H54 (cell line): Measurements from ENCODE around the gene CKMT2.
A peak's percentile ranks its signal among the peaks of the same experiment; 100 is the strongest.

Source experiments
- DNase-seq: peaks from one replicate; pipeline ENCODE4 v3.0.0; 2011; ENCODE audit warnings: low spot score, mixed read lengths; ENCODE audit not compliant: insufficient read length
- FAIRE-seq: peaks from 3 replicates; lab custom pipeline; 2011; peaks lifted over from hg19 to GRCh38; lab: Jason Lieb, UNC
- POLR2A ChIP-seq: IDR thresholded peaks from 2 replicates; pipeline ENCODE4 v1.6.1; 2011; ENCODE audit warnings: low read depth, mild to moderate bottlenecking, low read length

The CKMT2 gene

DNA sequence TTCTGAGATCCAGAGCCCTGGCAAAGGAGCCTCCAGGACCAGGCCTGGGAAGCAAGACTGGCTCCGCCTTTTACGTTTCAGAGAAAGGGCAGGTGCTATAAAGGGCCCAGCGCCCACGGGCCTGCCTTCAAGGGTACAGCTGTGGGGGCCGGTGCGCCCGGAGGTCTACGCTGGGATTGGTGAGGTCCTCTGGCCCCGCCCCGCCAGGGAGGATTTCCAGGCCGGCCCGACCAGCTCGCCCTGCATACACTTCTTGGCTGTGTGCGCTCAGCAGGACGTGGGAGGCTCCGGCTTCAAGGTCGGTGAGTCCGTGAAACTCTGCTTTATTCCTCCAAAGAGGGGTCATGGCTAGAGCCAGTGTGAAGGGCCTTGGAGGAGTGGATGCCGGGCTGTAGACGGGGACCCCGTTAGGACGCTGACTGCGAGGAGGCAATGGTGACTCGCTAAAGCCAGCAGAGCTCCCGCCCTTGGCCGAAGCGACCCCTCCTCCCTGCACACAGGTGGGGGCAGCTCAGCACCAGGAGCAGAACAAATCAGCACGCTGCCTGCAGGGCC lies at the start of gene CKMT2:
Gene CKMT2 (plus strand): TSS at position 243 of the 555 bp plus-strand sequence. CDS start 17,811 bp downstream, outside the sequence.
- TF ChIP-seq POLR2A = no peak
- DNase-seq (no peak), FAIRE-seq (no peak)

- TF ChIP-seq POLR2A = no peak
- no peak for FAIRE-seq
- no peak for DNase-seq
These were observed 49.0 kb upstream of the CKMT2 start for GRCh38 chr5:81183811-81184748.

DNA sequence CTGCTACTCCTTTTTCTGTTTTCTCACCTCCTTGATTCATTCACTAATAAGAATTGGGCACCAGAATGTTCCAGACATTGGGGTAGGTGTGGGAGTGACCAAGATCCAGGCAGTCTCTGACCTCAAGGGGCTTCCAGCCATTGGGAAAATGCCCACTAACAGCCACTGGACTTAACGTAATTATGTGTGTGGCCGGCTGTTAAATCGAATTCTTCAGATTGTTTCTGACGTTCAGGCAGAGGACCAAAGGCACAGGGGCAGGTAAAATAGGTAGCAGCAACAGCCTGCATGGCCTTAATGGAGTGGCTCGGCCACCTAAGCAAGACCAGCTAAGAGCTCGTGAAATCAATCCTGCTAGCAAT lies 48.4 kb upstream of the CKMT2 start:
- TF ChIP-seq POLR2A = no peak
- no peak for DNase-seq
- no peak for FAIRE-seq

- no peak for TF ChIP-seq POLR2A
- FAIRE-seq (no peak), DNase-seq (no peak)
These were observed 45.2 kb upstream of the CKMT2 start for GRCh38 chr5:81187885-81188284.

DNA sequence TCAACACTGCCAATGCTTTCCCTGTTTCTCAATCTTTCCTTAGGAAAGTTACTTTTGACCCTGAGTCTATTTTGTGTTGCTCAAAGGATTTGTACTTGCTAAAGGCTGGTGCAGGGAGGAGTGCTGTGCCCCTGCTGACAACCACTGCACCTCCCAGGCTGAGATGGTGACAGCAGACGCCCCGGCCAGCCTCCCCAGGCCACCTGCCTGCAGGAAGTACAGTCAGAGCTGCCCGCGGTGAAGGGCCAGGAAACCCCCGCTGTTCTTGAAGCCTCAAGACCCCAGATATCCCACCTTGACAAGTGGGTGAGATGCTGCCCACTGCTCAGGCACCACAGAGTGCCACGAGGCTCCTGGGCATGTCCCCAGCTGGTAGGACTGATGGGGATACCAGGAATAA lies 44.2 kb upstream of the CKMT2 start:
- FAIRE-seq (no peak), DNase-seq (no peak)
- no peak for TF ChIP-seq POLR2A

GRCh38 chr5:81189875-81190498 lies 43.1 kb upstream of the CKMT2 start:
- DNase-seq (no peak), FAIRE-seq (no peak)
- no peak for TF ChIP-seq POLR2A

- TF ChIP-seq POLR2A = no peak
- DNase-seq = no peak
- FAIRE-seq = no peak
These were observed 41.3 kb upstream of the CKMT2 start for GRCh38 chr5:81191726-81192372.

DNA sequence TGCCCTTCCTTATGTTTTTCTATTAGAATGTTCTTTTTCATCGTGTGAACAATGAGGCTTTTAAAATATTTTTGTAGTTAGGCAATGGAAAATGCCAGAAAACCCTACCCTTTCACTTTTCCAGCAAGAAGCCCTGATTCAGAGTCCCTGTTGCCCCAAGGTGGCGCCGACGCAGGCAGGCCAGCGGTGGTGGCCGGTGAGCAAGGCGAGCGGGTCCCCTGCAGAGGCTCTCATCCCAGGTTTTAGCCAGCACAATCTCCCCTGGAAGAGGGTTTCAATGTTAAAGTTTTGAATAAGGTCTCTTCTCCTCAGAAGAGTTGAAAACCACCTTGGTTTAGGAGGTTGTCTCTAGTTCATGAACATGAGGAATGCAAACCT lies 40.8 kb upstream of the CKMT2 start:
- FAIRE-seq = no peak
- no peak for TF ChIP-seq POLR2A

DNA sequence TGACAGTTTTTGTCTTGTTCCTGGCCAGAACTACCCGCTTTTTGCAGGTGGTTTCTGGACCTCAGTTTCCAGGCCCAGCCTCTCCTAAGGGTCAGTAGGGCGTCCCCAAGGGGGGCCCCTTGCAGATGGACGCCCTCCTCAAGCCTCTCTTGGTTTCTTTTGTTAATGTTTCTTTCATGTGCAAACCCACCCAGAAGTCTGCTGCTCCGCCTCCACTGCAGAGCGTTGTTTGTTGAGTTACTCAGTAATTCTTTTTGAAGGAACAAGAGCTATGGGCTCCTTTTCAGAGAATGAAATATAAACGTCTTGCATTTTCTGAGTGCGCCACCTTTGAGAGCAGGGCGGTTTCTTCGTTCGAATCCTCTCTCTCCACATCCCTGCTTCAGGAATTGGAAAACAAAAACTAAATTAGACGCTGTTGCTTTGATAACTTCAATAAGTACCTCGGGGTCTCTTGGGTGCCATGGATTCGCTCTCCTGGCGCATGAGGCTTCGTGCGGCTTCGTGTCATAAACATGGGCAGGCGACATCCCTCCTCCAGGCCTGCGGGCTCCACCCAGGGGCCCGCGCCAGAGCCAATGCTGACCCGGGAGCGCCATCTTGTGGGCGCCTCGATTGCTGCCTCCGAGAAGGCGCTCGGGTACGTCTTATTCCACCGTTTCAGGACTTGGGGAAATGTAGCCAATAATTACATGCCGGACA lies 38.3 kb upstream of the CKMT2 start:
- no peak for TF ChIP-seq POLR2A
- DNase-seq (peak; percentile 89), FAIRE-seq (peak; percentile 33)

More for the DNA sequence above, 40.8 kb upstream of the CKMT2 start:
- no peak for DNase-seq

DNA sequence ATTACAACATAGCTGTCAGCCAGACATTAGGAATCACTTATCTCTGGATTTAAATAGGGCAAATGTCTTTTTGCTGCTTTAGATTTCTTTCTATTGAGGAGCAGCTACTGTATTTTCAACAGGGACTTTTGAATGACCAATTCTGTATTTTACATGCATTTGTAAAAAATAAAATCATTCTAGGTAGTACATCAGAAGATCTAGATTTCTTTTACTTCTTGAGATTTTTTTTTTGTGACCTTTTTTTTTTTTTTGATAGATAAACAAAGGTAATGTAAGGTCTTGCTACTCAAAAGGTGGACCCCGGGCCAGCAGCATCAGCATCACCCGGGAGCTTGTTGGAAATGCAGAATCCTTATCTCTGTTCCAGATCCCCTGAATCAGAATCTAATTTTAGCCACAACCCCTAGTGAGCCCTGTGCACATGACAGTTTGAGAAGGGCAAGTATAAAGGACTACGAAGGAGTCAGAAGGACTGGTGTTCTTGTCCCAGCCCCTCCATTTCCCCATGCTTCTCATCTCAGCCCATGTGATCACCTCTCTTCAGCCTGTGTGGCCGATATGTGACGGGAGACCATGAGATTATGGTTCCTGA lies 37.7 kb upstream of the CKMT2 start:
- no peak for FAIRE-seq
- no peak for TF ChIP-seq POLR2A
- no peak for DNase-seq

- no peak for DNase-seq
- TF ChIP-seq POLR2A = no peak
- no peak for FAIRE-seq
These were observed 30.5 kb upstream of the CKMT2 start for GRCh38 chr5:81202655-81203054.

DNA sequence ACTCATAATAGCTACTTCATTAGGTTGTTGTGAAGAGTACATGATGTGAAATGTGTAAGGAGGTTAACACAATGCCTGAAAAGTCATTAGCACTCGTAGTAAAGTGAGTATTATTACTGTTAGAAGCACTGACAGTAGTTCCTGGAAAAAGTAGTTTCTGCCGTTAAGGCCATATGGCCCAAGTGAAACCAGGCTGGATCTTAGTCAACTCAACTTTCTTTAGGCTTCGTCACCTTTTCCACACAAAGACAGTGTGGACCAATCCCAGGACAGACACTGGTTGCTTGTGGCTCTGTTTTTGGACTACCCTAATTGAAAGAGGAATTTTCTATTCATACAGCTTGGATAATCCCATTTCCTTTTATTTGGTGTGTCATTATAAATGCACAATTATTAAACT lies 29.4 kb upstream of the CKMT2 start:
- FAIRE-seq (no peak), DNase-seq (no peak)
- TF ChIP-seq POLR2A = no peak

DNA sequence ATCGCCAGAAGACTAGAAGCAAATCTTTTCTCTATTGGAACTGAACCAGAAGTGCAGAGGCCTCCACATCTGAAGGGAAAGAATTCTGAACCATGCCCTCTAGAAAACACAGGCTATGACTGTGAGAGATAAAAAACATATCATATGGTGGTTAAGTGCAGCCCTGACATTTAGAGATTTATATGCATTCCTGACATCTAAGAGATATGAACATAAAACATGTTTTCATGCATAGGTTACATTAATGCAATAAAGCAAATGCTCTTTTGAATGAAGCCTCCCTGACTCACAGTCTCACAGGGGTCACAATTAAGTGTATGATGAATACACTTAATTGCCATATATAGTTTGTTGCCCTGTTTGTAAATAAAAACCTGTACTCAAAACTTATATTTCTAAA lies 28.9 kb upstream of the CKMT2 start:
- no peak for TF ChIP-seq POLR2A
- FAIRE-seq (no peak), DNase-seq (no peak)
